NCI-H774 (cell line): ENCODE data around the gene PCDHB15.
"Not testable (repeated sequence)": the region's sequence is repeated elsewhere in the genome, so short reads cannot be mapped to it uniquely, and the experiment has no call there.

ENCODE experiments used
- DNase-seq: peaks from one replicate; lab custom pipeline; 2025; lab: John Stamatoyannopoulos, UW

Gene PCDHB15

DNA sequence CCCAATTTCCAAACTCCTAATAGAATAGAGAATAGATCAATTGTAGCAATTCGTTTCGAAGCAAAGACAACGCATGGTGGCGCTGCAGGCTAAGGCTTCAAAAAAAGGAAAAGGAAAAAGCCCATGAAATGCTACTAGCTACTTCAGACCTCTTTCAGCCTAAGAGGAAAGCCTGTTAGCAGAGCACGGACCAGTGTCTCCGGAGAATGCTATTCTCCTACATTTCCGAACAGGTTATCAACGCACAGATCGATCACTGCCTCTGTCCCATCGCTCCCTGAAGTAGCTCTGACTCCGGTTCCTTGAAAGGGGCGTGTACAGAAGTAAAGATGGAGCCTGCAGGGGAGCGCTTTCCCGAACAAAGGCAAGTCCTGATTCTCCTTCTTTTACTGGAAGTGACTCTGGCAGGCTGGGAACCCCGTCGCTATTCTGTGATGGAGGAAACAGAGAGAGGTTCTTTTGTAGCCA is at the start of gene PCDHB15:
Gene PCDHB15 (plus strand): TSS at position 146 of the 468 bp plus-strand sequence. CDS start 184 bp downstream, at position 330.
- no peak for DNase-seq

GRCh38 chr5:141196363-141196762 is 48.8 kb upstream of the PCDHB15 start:
- DNase-seq = no peak

DNA sequence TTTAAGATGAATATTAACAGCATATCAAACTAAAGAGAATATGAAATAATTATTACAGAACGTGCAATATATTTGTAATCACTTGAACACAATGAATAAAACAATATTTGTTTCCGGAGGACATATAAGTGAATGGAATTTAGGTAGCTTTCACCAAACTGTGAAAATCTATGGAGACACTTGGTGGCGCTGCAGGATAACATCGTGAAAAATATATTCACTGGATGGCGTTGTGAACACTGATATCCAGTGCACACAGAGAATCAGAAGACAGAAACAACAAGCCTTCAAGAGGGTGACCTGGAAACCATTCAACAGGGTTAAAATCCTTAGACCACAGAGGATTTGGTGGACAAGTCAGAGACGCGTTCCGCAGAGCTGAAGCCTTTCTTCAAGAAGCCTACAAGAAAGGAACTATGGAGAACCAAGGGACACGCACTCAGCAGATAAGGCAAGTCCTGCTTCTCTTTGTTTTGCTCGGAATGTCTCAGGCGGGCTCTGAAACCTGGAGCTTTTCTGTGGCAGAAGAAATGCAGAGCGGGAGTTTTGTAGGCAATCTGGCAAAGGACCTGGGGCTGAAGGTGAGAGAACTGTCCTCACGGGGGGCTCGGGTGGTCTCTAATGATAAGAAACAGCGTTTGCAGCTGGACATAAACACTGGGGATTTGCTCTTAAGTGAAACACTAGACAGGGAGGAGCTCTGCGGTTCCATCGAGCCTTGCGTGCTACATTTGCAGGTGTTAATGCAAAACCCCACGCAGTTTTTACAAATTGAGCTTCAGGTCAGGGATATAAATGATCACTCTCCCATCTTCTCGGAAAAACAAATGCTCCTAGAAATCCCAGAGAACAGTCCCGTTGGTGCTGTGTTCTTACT is 45.6 kb upstream of the PCDHB15 start, which contains the start of gene PCDHB11:
Gene PCDHB11 (plus strand): TSS at position 269 of the 877 bp plus-strand sequence. CDS start 148 bp downstream, at position 417.
- DNase-seq = peak; percentile 64

GRCh38 chr5:141201126-141201525 is 44.1 kb upstream of the PCDHB15 start:
- DNase-seq = not testable (repeated sequence)

DNA sequence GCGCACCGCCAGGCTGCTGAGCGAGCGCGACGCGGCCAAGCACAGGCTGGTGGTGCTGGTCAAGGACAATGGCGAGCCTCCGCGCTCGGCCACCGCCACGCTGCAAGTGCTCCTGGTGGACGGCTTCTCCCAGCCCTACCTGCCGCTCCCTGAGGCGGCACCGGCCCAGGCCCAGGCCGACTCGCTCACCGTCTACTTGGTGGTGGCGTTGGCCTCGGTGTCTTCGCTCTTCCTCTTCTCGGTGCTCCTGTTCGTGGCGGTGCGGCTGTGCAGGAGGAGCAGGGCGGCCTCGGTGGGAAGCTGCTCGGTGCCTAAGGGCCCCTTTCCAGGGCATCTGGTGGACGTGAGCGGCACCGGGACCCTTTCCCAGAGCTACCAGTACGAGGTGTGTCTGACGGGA is 43.5 kb upstream of the PCDHB15 start:
- not testable (repeated sequence) for DNase-seq

DNA sequence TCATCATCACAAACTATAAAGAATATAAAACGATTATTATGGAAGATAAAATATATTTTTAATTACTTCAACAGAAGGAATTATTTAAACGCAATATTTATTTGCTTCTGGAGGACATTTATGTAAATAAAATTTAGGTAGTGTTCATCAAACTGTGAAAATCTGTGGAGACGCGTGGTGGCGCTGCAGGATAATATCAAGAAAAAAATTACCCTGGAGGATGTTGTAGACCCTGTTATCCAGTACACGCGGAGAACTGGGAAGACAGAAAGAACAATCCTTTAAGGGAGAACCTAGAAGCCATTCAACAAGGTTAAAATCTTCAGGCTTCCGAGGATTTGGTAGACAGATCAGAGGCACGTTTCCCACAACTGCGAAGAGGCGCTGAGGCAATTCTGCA is 36.7 kb upstream of the PCDHB15 start, which contains the start of gene PCDHB12:
Gene PCDHB12 (plus strand): TSS at position 242 of the 400 bp plus-strand sequence. CDS start 189 bp downstream, outside the sequence.
- DNase-seq = no peak

- not testable (repeated sequence) for DNase-seq
Measured at GRCh38 chr5:141210281-141210680, 34.9 kb upstream of the PCDHB15 start.

GRCh38 chr5:141210849-141211248 is 34.3 kb upstream of the PCDHB15 start:
- not testable (repeated sequence) for DNase-seq

DNA sequence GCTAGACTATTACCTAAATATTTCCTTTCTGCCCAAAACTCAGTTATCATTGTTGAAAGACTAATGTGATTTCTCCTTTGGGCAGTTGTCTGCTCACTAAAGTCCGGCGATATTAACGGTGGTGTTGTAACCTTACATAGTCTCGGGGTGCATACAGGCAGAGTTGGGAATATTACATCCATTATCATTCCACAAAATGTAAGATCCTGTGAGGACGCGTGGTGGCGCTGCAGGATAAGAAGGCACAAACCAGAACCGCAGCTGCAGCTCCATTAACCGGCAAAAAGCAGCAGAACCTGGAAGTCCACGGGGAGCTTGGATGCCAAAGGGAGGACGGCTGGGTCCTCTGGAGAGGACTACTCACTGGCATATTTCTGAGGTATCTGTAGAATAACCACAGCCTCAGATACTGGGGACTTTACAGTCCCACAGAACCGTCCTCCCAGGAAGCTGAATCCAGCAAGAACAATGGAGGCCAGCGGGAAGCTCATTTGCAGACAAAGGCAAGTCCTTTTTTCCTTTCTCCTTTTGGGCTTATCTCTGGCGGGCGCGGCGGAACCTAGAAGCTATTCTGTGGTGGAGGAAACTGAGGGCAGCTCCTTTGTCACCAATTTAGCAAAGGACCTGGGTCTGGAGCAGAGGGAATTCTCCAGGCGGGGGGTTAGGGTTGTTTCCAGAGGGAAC is 31.4 kb upstream of the PCDHB15 start, which contains the start of gene PCDHB13:
Gene PCDHB13 (plus strand): TSS at position 264 of the 684 bp plus-strand sequence. CDS start 205 bp downstream, at position 469.
- DNase-seq = peak; percentile 72

DNA sequence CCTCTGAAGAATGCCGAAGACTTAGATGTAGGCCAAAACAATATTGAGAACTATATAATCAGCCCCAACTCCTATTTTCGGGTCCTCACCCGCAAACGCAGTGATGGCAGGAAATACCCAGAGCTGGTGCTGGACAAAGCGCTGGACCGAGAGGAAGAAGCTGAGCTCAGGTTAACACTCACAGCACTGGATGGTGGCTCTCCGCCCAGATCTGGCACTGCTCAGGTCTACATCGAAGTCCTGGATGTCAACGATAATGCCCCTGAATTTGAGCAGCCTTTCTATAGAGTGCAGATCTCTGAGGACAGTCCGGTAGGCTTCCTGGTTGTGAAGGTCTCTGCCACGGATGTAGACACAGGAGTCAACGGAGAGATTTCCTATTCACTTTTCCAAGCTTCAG is 30.6 kb upstream of the PCDHB15 start:
- not testable (repeated sequence) for DNase-seq

DNA sequence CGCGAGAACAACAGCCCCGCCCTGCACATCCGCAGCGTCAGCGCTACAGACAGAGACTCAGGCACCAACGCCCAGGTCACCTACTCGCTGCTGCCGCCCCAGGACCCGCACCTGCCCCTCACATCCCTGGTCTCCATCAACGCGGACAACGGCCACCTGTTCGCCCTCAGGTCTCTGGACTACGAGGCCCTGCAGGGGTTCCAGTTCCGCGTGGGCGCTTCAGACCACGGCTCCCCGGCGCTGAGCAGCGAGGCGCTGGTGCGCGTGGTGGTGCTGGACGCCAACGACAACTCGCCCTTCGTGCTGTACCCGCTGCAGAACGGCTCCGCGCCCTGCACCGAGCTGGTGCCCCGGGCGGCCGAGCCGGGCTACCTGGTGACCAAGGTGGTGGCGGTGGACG is 29.7 kb upstream of the PCDHB15 start:
- not testable (repeated sequence) for DNase-seq

- DNase-seq = not testable (repeated sequence)
Measured at GRCh38 chr5:141216035-141216434, 29.2 kb upstream of the PCDHB15 start.

DNA sequence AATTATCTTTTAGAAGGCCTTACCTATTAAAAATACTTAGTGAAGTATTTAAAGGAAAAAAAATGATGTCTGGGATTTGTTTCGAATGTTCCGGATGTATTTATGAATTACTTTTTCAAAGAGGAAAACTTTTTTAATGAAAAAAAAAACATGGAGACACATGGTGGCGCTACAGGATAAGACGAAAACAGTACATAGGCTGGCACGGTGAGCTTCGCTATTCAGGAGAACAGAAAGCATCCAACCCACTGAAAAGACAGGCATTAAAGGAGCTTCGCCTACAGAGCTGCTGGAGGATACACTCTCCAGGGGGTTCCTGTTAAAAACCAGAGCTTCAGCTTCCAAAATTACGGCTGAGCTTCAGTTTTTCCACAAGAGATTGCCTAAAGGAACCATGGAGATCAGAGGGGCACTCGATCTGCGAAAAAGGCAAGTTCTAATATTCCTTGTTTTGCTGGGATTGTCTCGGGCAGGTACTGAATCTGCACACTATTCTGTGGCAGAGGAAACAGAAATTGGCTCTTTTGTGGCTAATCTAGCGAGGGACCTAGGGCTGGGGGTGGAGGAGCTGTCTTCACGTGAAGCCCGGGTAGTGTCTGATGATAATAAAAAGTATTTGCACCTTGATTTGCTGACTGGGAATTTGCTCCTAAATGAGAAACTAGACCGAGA is 21.9 kb upstream of the PCDHB15 start, which contains the start of gene PCDHB14:
Gene PCDHB14 (plus strand): TSS at position 232 of the 672 bp plus-strand sequence. CDS start 163 bp downstream, at position 395.
- DNase-seq = no peak

- DNase-seq = not testable (repeated sequence)
Measured at GRCh38 chr5:141224844-141225243, 20.4 kb upstream of the PCDHB15 start.

DNA sequence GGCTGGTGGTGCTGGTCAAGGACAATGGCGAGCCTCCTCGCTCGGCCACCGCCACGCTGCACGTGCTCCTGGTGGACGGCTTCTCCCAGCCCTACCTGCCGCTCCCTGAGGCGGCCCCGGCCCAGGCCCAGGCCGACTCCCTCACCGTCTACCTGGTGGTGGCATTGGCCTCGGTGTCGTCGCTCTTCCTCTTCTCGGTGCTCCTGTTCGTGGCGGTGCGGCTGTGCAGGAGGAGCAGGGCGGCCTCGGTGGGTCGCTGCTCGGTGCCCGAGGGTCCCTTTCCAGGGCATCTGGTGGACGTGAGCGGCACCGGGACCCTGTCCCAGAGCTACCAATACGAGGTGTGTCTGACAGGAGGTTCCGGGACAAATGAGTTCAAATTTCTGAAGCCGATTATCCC is 19.8 kb upstream of the PCDHB15 start:
- DNase-seq = not testable (repeated sequence)

DNA sequence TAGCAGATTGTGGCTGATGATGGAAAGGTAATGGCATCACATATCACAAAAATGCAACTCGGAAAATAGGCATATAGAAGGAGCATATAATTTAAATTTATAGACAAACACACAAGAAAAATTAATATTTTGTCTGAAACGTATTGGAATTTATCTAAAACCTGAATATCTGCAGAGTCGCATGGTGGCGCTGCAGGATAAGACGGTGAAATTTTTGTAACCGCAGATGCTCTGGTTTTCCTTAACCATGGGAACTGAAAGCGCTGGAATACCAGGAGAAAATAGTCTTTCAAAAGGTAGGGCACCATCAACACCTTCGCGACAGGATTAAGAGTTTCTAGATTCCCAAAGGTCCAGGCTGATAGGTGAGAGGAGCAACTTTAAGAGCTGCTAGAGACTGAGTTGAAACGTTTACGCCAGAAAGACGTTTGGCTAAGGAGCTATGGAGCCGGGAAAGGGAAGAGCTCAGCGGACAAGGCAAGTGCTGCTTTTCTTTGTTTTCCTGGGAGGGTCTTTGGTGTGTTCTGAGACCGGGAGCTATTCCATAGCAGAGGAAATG is 11.0 kb upstream of the PCDHB15 start:
- no peak for DNase-seq

GRCh38 chr5:141235922-141236321 is 9.3 kb upstream of the PCDHB15 start:
- not testable (repeated sequence) for DNase-seq

DNA sequence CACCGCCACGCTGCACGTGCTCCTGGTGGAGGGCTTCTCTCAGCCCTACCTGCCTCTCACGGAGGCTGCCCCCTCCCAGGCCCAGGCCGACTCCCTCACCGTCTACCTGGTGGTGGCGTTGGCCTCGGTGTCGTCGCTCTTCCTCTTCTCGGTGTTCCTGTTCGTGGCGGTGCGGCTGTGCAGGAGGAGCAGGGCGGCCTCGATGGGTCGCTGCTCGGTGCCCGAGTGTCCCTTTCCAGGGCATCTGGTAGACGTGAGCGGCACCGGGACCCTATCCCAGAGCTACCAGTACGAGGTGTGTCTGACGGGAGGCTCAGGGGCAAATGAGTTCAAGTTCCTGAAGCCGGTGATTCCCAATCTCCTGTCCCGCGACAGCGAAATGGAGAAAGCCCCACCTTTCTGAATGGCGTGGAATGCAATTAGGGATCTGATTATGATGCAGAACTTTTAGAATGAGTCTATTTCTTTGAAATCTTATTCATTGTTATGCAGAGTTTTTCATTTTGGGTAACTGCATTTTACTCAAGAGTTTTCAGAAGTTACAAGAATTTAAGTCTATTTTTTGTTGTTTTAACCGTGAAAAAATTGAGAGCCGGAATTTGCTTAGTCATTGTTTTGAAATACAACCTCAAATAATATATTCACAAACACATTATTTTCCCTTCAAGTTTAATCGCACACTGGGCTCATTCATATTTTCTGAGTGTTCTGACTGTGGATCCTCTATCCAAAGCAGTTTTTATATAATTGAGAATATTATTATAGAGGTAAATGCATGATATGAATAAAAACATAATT is 8.5 kb upstream of the PCDHB15 start:
- DNase-seq = no peak

DNA sequence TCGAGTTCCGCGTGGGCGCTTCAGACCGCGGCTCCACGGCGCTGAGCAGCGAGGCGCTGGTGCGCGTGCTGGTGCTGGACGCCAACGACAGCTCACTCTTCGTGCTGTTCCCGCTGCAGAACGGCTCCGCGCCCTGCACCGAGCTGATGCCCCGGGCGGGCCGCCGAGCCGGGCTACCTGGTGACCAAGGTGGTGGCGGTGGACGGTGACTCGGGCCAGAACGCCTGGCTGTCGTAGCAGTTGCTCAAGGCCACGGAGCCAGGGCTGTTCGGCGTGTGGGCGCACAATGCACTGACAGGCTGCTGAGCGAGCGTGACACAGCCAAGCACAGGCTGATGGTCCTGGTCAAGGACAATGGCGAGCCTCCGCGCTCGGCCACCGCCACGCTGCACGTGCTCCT is 3.7 kb upstream of the PCDHB15 start:
- DNase-seq = no peak

DNA sequence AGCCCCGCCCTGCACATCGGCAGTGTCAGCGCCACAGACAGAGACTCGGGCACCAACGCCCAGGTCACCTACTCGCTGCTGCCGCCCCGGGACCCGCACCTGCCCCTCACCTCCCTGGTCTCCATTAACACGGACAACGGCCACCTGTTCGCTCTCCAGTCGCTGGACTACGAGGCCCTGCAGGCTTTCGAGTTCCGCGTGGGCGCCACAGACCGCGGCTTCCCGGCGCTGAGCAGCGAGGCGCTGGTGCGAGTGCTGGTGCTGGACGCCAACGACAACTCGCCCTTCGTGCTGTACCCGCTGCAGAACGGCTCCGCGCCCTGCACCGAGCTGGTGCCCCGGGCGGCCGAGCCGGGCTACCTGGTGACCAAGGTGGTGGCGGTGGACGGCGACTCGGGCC is 1.8 kb downstream of the PCDHB15 start:
- not testable (repeated sequence) for DNase-seq
